ENCODE results near the gene LIN28B.

- TF ChIP-seq SMC3 (conservative IDR thresholded peaks at IDR 0.05; ENCODE audit: poor library complexity) (no peak), CTCF (IDR thresholded peaks at IDR 0.05; ENCODE audit: poor library complexity, severe bottlenecking) (no peak), POLR2AphosphoS5 (IDR thresholded peaks at IDR 0.05) (no peak), EZH2 (IDR thresholded peaks at IDR 0.05; ENCODE audit: borderline replicate concordance, insufficient read depth, low read length, poor library complexity, severe bottlenecking) (no peak), EP300 (conservative IDR thresholded peaks at IDR 0.05; ENCODE audit: poor library complexity, severe bottlenecking) (no peak), REST (IDR thresholded peaks at IDR 0.05; ENCODE audit: borderline replicate concordance) (no peak)
These were observed 151.8 kb downstream of the LIN28B start for GRCh38 chr6:105108631-105109262.

Data from neural cell (in vitro differentiated cells).